ENCODE results near the gene SRL.

Gene SRL

DNA sequence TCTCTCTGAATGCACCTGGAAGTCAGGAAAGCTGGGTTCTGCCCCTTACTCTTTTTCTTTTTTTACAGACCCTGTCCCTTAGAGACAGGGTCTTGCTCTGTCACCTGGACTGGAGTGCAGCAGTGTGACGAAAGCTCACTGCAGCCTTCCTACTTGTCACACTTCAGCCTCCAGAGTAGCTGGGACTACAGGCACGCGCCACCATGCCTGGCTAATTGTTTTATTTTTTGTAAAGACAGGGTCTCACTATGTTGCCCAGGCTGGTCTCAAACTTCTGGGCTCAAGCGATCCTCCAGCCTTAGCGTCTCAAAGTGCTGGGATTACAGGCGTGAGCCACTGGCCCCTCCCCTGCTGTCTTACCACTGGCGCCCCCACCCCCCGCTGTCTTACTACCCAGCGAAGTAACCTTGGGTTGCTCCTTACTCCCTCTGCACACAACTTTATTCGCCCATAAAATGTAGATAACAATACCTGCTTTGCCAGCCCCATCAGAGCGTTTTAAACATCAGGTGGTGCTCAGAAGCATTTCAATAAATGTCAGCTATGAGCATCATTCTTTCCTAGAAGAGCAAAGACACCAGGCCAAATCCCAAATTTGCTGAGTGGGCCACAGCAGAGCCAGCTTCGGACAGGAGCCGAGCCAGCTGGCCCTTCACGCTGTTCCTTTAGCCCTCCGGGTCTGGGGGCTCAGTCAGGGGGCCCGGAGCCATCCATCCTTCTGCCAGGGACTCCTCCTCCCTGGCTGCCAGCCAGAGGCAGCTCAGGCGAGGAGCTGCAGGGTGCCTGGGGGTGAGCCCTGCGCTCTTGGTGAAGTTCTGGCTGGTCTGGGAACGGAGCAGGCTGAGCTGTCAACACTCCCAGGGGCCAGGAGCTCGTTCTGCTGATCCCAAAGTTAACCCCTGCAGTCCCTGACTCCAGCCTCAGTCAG, 24.4 kb downstream of the SRL start:
- no peaks in the 10 kb centered on the region for H3K27me3 ChIP-seq (replicated peaks)
- no peaks in the 10 kb centered on the region for H3K36me3 ChIP-seq (replicated peaks)
- no peak overlapping the region for H3K4me3 ChIP-seq (ENCODE audit: low read depth, low read length)
- in situ Hi-C loops (cut with HindIII; ENCODE audit: low pct_ligation_motif_present, low sequenced_read_pairs), result no loop called here
- TF ChIP-seq, protein P1, sequence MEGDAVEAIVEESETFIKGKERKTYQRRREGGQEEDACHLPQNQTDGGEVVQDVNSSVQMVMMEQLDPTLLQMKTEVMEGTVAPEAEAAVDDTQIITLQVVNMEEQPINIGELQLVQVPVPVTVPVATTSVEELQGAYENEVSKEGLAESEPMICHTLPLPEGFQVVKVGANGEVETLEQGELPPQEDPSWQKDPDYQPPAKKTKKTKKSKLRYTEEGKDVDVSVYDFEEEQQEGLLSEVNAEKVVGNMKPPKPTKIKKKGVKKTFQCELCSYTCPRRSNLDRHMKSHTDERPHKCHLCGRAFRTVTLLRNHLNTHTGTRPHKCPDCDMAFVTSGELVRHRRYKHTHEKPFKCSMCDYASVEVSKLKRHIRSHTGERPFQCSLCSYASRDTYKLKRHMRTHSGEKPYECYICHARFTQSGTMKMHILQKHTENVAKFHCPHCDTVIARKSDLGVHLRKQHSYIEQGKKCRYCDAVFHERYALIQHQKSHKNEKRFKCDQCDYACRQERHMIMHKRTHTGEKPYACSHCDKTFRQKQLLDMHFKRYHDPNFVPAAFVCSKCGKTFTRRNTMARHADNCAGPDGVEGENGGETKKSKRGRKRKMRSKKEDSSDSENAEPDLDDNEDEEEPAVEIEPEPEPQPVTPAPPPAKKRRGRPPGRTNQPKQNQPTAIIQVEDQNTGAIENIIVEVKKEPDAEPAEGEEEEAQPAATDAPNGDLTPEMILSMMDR (IDR thresholded peaks at IDR 0.05; ENCODE audit: low read depth, low read length, missing control alignments), result no peak
- no peak overlapping the region for H3K27ac ChIP-seq
- DNase-seq, result no peak

DNA sequence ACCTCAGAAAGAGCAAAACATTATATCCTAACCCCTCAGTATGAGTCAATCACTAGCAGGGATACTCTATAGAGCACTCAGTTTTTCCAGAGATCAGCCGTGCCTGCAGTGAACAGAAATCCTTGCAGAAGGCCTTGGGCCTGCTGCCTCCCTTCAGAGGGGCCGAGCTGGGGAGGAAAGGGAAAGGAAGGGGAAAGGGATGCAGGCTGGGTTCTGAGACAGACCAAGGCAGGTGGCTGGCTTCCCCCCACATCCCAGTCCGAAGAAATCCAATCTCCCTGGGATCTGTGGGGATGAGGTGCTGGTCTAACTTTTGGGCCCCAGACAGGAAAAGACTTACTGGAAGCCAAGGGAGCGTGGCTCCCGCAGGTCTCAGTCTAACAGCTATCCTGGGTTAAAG, 25.3 kb downstream of the SRL start:
- H3K27ac ChIP-seq, result no peak overlapping the region
- H3K27me3 ChIP-seq (replicated peaks), result no peaks in the 10 kb centered on the region
- no peaks in the 10 kb centered on the region for H3K36me3 ChIP-seq (replicated peaks)
- DNase-seq, result no peak
- H3K4me3 ChIP-seq (ENCODE audit: low read depth, low read length), result no peak overlapping the region
- in situ Hi-C loops (cut with HindIII; ENCODE audit: low pct_ligation_motif_present, low sequenced_read_pairs), result no loop called here
- TF ChIP-seq, protein P1 (IDR thresholded peaks at IDR 0.05; ENCODE audit: low read depth, low read length, missing control alignments), result no peak

DNA sequence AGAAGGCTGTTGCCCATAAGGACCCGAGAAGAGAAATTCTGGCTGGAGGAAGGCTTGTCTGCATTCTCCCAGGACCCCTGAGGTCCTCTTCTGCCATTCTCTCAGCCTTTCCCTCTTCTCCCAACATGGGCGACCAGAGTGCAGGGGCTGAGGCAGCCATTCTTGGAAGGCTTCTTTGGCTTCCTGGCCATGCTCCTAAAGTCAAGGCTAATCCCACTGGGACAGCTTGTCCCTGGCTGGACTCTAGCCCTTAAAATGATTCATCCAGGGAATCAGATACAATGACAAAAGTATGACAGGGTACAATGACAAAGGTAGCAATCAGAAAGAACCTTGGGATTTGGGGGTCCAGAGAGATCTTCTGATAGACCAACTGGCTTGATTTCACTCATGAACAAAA, 26.8 kb downstream of the SRL start:
- Histone ChIP-seq H3K27ac (no peak overlapping the region), H3K36me3 (replicated peaks) (no peaks in the 10 kb centered on the region), H3K4me3 (ENCODE audit: low read depth, low read length) (no peak overlapping the region), H3K27me3 (replicated peaks) (no peaks in the 10 kb centered on the region)
- in situ Hi-C loops (cut with HindIII; ENCODE audit: low pct_ligation_motif_present, low sequenced_read_pairs), result no loop called here
- TF ChIP-seq, protein P1 (IDR thresholded peaks at IDR 0.05; ENCODE audit: low read depth, low read length, missing control alignments), result no peak
- DNase-seq, result no peak

DNA sequence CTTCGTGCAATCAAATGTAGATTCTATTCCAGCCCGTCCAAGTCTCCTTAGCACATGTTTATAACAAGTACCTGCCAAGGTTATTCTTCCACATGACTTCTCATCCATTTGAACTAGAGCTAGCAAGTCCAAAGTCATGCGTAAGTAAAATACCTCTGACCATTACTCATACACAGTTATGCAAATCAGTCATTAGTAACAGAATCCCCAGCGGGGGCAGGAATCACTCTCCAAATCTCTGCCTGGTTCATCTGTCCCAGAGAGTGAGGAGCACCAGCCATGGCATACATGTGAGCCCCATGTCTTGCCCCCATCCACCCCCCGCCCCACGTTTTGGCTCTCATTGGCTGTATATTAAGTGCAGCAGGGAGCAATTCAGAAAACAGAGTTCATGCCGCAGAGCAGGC, 27.7 kb downstream of the SRL start:
- Histone ChIP-seq H3K36me3 (replicated peaks) (no peaks in the 10 kb centered on the region), H3K27me3 (replicated peaks) (no peaks in the 10 kb centered on the region), H3K27ac (peak overlapping the region; percentile 30), H3K4me3 (ENCODE audit: low read depth, low read length) (no peak overlapping the region)
- peak; percentile 79 for DNase-seq
- in situ Hi-C loops (cut with HindIII; ENCODE audit: low pct_ligation_motif_present, low sequenced_read_pairs), result no loop called here
- TF ChIP-seq, protein P1 (IDR thresholded peaks at IDR 0.05; ENCODE audit: low read depth, low read length, missing control alignments), result no peak

DNA sequence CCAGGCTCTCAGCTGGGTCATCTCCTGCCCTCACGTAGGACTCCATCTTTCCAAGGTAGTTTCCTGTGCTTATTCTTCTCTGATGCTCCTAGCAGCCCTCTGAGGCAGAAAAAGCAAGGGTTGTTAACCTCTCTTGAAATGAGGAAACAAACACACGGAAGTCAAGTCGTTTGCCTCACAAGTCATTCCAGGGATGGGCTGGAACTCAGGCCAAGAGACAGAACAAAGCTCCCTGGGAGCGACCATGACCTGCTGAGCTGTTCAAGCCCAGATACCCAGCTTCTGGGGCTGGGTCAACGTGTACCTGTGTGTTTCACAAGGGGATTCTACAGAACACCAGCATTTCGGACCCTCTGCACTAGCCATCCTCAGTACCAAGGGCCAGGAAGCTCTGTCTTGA, 28.1 kb downstream of the SRL start:
- TF ChIP-seq, protein P1 (IDR thresholded peaks at IDR 0.05; ENCODE audit: low read depth, low read length, missing control alignments), result no peak
- Histone ChIP-seq H3K4me3 (ENCODE audit: low read depth, low read length) (no peak overlapping the region), H3K27me3 (replicated peaks) (no peaks in the 10 kb centered on the region), H3K36me3 (replicated peaks) (no peaks in the 10 kb centered on the region), H3K27ac (peak overlapping the region; percentile 30)
- in situ Hi-C loops (cut with HindIII; ENCODE audit: low pct_ligation_motif_present, low sequenced_read_pairs), result no loop called here
- DNase-seq, result no peak
